ENCODE data around the gene CARD18. TPM values are rescaled to one million over a fixed set of nuclear protein-coding genes. Genes with fewer than 3 reads are reported as not detected.

Gene CARD18
- total RNA-seq, 1 experiment from 2014 or later: not detected

DNA sequence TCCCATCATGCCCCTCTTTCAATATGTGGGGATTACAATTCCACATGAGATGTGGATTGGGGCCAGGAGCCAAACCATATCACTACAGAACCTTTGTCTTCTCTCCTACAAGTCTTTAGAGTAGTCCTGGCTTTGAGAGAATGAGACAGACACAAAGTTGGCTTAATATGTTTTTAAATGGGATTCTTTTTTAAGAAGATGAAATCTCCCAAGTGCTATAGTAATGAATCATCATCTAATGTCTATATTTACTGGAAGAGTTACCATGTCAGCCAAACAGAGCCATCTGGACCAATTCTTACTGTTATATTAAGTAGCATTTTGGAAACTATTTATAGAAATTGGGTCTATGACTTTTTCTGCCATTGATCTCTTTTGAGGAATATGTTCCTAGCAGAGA, 38.1 kb upstream of the CARD18 start:
- no peak for TF ChIP-seq EZH2 (IDR thresholded peaks at IDR 0.05; ENCODE audit: low read depth)
- TF ChIP-seq, protein P1, sequence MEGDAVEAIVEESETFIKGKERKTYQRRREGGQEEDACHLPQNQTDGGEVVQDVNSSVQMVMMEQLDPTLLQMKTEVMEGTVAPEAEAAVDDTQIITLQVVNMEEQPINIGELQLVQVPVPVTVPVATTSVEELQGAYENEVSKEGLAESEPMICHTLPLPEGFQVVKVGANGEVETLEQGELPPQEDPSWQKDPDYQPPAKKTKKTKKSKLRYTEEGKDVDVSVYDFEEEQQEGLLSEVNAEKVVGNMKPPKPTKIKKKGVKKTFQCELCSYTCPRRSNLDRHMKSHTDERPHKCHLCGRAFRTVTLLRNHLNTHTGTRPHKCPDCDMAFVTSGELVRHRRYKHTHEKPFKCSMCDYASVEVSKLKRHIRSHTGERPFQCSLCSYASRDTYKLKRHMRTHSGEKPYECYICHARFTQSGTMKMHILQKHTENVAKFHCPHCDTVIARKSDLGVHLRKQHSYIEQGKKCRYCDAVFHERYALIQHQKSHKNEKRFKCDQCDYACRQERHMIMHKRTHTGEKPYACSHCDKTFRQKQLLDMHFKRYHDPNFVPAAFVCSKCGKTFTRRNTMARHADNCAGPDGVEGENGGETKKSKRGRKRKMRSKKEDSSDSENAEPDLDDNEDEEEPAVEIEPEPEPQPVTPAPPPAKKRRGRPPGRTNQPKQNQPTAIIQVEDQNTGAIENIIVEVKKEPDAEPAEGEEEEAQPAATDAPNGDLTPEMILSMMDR (conservative IDR thresholded peaks at IDR 0.05): no peak
- Histone ChIP-seq H4K20me1 (ENCODE audit: insufficient read depth) (no peaks in the 10 kb centered on the region), H3K4me2 (no peak overlapping the region), H3K36me3 (ENCODE audit: low read depth) (no peaks in the 10 kb centered on the region), H3K9me3 (ENCODE audit: insufficient read depth, low read depth) (no peaks in the 10 kb centered on the region), H3K27me3 (ENCODE audit: insufficient read depth, low read depth) (no peaks in the 10 kb centered on the region), H3K4me1 (replicated peaks; ENCODE audit: insufficient read depth) (no peaks in the 10 kb centered on the region), H2AFZ (peak overlapping the region; percentile 34; the same call in 1 of the 2 replicates), H3K9me2 (ENCODE audit: insufficient read depth) (no peaks in the 10 kb centered on the region), H3K79me2 (ENCODE audit: low read depth) (no peaks in the 10 kb centered on the region), H3K27ac (no peak overlapping the region), H3F3A (ENCODE audit: insufficient read depth, low read depth) (no peaks in the 10 kb centered on the region), H3K4me3 (no peak overlapping the region)
- intact Hi-C loops (cut with micrococcal nuclease; ENCODE audit: unreplicated experiment): no loop called here
- no peak for DNase-seq
- POLR2A ChIA-PET (ENCODE audit: unreplicated experiment): no interaction called here
- BruUV-seq (replicated peaks): no TSS peak
- CTCF ChIA-PET: no interaction called here

DNA sequence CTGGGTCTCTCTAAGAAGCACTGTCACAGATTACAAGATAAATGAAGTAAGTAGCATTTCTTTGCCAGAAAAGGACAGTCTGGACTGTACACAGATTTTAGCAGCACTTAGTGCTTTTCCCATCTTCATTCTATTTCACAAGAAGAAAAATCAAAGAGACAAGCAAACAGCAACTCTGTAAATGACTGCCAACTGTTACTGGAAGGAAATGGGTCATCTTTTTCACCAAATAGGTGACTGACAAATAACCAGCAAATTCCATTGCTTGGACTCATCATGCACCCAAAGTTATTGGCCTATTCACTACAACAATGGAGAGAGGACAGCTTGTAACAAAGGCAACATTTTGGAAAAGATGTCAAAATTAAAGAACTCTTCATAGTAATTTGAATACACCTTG, 28.9 kb upstream of the CARD18 start:
- no peaks in the 10 kb centered on the region for H3K36me3 ChIP-seq (ENCODE audit: low read depth)
- no peak overlapping the region for H2AFZ ChIP-seq
- peaks cover 8% of the 10 kb centered on the region; the same call in 1 of the 2 replicates for H3K9me2 ChIP-seq (ENCODE audit: insufficient read depth)
- H3K4me3 ChIP-seq: no peak overlapping the region
- no peak for TF ChIP-seq EZH2 (IDR thresholded peaks at IDR 0.05; ENCODE audit: low read depth)
- TF ChIP-seq, protein P1 (conservative IDR thresholded peaks at IDR 0.05): no peak
- H3K4me1 ChIP-seq (replicated peaks; ENCODE audit: insufficient read depth): no peaks in the 10 kb centered on the region
- CTCF ChIA-PET: no interaction called here
- H4K20me1 ChIP-seq (ENCODE audit: insufficient read depth): no peaks in the 10 kb centered on the region
- no TSS peak for BruUV-seq (replicated peaks)
- DNase-seq: no peak
- H3K27me3 ChIP-seq (ENCODE audit: insufficient read depth, low read depth): no peaks in the 10 kb centered on the region
- H3K9me3 ChIP-seq (ENCODE audit: insufficient read depth, low read depth): no peaks in the 10 kb centered on the region
- H3K27ac ChIP-seq: no peak overlapping the region
- H3F3A ChIP-seq (ENCODE audit: insufficient read depth, low read depth): no peaks in the 10 kb centered on the region
- intact Hi-C loops (cut with micrococcal nuclease; ENCODE audit: unreplicated experiment): no loop called here
- POLR2A ChIA-PET (ENCODE audit: unreplicated experiment): no interaction called here
- H3K4me2 ChIP-seq: no peak overlapping the region
- H3K79me2 ChIP-seq (ENCODE audit: low read depth): no peaks in the 10 kb centered on the region

DNA sequence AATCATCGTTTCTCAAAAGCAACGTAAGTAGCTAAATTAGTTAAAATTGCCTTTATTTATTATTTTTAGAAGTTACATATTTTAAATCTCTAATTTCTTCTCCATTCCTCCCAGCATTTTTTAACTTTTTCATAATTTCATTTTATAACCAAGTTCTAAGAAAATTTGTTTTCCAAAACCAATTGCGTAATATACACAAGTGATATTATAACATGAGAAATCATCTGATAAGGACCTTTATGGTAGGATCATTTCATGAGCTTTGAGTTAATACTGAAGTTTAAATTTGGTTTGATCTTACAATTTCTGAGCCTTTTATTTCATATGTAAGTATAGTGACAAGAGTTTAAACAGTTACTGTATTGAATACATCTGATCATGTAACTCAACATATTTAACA, 27.7 kb upstream of the CARD18 start:
- Histone ChIP-seq H3F3A (ENCODE audit: insufficient read depth, low read depth) (no peaks in the 10 kb centered on the region), H2AFZ (no peak overlapping the region), H3K4me1 (replicated peaks; ENCODE audit: insufficient read depth) (no peaks in the 10 kb centered on the region), H3K4me3 (no peak overlapping the region), H3K9me2 (ENCODE audit: insufficient read depth) (peaks cover 8% of the 10 kb centered on the region; the same call in 1 of the 2 replicates), H4K20me1 (ENCODE audit: insufficient read depth) (no peaks in the 10 kb centered on the region), H3K27me3 (ENCODE audit: insufficient read depth, low read depth) (no peaks in the 10 kb centered on the region), H3K79me2 (ENCODE audit: low read depth) (no peaks in the 10 kb centered on the region), H3K4me2 (no peak overlapping the region), H3K9me3 (ENCODE audit: insufficient read depth, low read depth) (no peaks in the 10 kb centered on the region), H3K36me3 (ENCODE audit: low read depth) (no peaks in the 10 kb centered on the region), H3K27ac (no peak overlapping the region)
- intact Hi-C loops (cut with micrococcal nuclease; ENCODE audit: unreplicated experiment): no loop called here
- POLR2A ChIA-PET (ENCODE audit: unreplicated experiment): no interaction called here
- no peak for TF ChIP-seq EZH2 (IDR thresholded peaks at IDR 0.05; ENCODE audit: low read depth)
- TF ChIP-seq, protein P1 (conservative IDR thresholded peaks at IDR 0.05): no peak
- DNase-seq: no peak
- BruUV-seq (replicated peaks): no TSS peak
- CTCF ChIA-PET: no interaction called here
